Endothelial cell of umbilical vein (primary cell): ENCODE measurements around the gene FAM118A. TPM values are rescaled to one million over a fixed set of nuclear protein-coding genes. Genes with fewer than 3 reads are reported as not detected.

Experiments used
- BruUV-seq: library from RNA; stranded (reverse); fragments of 400-500 nt; replicated peaks from 2 replicates; lab custom pipeline; 2021; lab: Mats Ljungman, UMichigan
- CTCF ChIA-PET: fragments of 300-600, 350-600 bp; sonication (Branson Sonifier 250); formaldehyde crosslinking; loops from one replicate; lab custom pipeline; 2021; ENCODE audit warnings: antibody characterized with exemption, inconsistent platforms; lab: Charles Lee
- POLR2A ChIA-PET: fragments of 300-600, 350-600 bp; sonication (Branson Sonifier 250); formaldehyde crosslinking; loops from one replicate; lab custom pipeline; 2021; ENCODE audit warnings: antibody characterized with exemption, inconsistent platforms; lab: Charles Lee
- DNase-seq: peaks from one replicate; pipeline ENCODE4 v3.0.0-alpha.2; 2011; ENCODE audit warnings: low read depth, low spot score
- FAIRE-seq: peaks from 2 replicates; lab custom pipeline; 2011; peaks lifted over from hg19 to GRCh38; lab: Jason Lieb, UNC
- H2AFZ ChIP-seq: 2 replicates; pipeline ENCODE4 v1.6.0; 2012; ENCODE audit warnings: low read depth, low read length, control low read depth, inconsistent platforms
- H3K27ac ChIP-seq: 2 replicates; pipeline ENCODE4 v1.5.1; 2011; ENCODE audit warnings: low read depth, mild to moderate bottlenecking, control low read depth, low read length, moderate library complexity; ENCODE audit not compliant: insufficient read depth
- H3K27me3 ChIP-seq, 2 experiments: 2 replicates each; pipeline versions ENCODE4 v1.6.0 to v1.6.1; 2011; ENCODE audit warnings: low read length in 2 of 2, mixed read lengths in 1 of 2; ENCODE audit not compliant: control insufficient read depth in 2 of 2, insufficient read depth in 2 of 2
- H3K36me3 ChIP-seq, 2 experiments: 2 replicates in 1 of 2; 3 replicates in 1 of 2; pipeline ENCODE4 v1.5.1; 2011; ENCODE audit warnings: low read length in 2 of 2, mild to moderate bottlenecking in 1 of 2, moderate library complexity in 1 of 2; ENCODE audit not compliant: control insufficient read depth in 2 of 2, insufficient read depth in 2 of 2; ENCODE audit errors: extremely low read depth in 1 of 2
- H3K4me1 ChIP-seq: 3 replicates; pipeline ENCODE4 v1.5.1; 2011; ENCODE audit warnings: mild to moderate bottlenecking, low read length; ENCODE audit not compliant: control insufficient read depth, insufficient read depth; ENCODE audit errors: extremely low read depth
- H3K4me2 ChIP-seq: 2 replicates; pipeline ENCODE4 v1.6.1; 2011; ENCODE audit warnings: low read length, control low read depth, mixed read lengths; ENCODE audit not compliant: insufficient read depth
- H3K4me3 ChIP-seq, 3 experiments: fragments of 200-600 bp in 1 of 3; sonication (generic), shearing (Covaris generic) in 1 of 3; replicated peaks in 1 of 3; 2 replicates each; pipeline ENCODE4 v1.5.1; 2011 to 2016; ENCODE audit warnings: control low read depth in 3 of 3, low read length in 3 of 3, mild to moderate bottlenecking in 2 of 3, inconsistent platforms in 1 of 3, low read depth in 1 of 3, moderate library complexity in 1 of 3; ENCODE audit not compliant: insufficient read depth in 1 of 3
- H3K79me2 ChIP-seq: 2 replicates; pipeline ENCODE4 v1.6.0; 2012; ENCODE audit warnings: low read length, inconsistent platforms; ENCODE audit not compliant: control insufficient read depth, insufficient read depth
- H3K9ac ChIP-seq: replicated peaks from 2 replicates; pipeline ENCODE3; 2011; ENCODE audit warnings: low read length, control low read depth; ENCODE audit not compliant: insufficient read depth; ENCODE audit errors: extremely low read depth
- H3K9me1 ChIP-seq: replicated peaks from 3 replicates; pipeline ENCODE4 v1.6.0; 2011; ENCODE audit warnings: mild to moderate bottlenecking, low read length; ENCODE audit not compliant: control insufficient read depth, insufficient read depth; ENCODE audit errors: extremely low read depth
- H3K9me3 ChIP-seq: replicated peaks from 2 replicates; pipeline ENCODE4 v1.5.1; 2012; ENCODE audit warnings: low read length, inconsistent platforms; ENCODE audit not compliant: control insufficient read depth, insufficient read depth
- H4K20me1 ChIP-seq: replicated peaks from 2 replicates; pipeline ENCODE3; 2011; ENCODE audit warnings: mild to moderate bottlenecking, low read length; ENCODE audit not compliant: control insufficient read depth, insufficient read depth; ENCODE audit errors: extremely low read depth
- EZH2 ChIP-seq: IDR thresholded peaks from 2 replicates; pipeline ENCODE4 v1.6.1; 2012; ENCODE audit warnings: borderline replicate concordance, low read depth, mild to moderate bottlenecking, moderate library complexity, low read length, inconsistent platforms; ENCODE audit not compliant: severe bottlenecking
- GATA2 ChIP-seq: IDR thresholded peaks from 2 replicates; pipeline ENCODE4 v1.7.0; 2011; ENCODE audit warnings: low read depth, mild to moderate bottlenecking, moderate library complexity, mixed read lengths, low read length; ENCODE audit not compliant: insufficient read length, insufficient read depth
- MYC ChIP-seq: IDR thresholded peaks from one replicate; pipeline ENCODE4 v1.6.1; 2011; ENCODE audit warnings: mild to moderate bottlenecking, low read depth, low read length
- POLR2A ChIP-seq: IDR thresholded peaks from 2 replicates; pipeline ENCODE4 v1.6.1; 2012; ENCODE audit warnings: low read depth, mild to moderate bottlenecking, control low read depth, low read length
- POLR2AphosphoS5 ChIP-seq: IDR thresholded peaks from 2 replicates; pipeline ENCODE4 v1.6.1; 2012; ENCODE audit warnings: low read depth, mild to moderate bottlenecking, control low read depth, low read length, moderate library complexity; ENCODE audit not compliant: insufficient read depth
- dilution Hi-C: fragments of 300-500 bp; cut with MboI; formaldehyde crosslinking; loops from one replicate; pipeline ENCODE4 v1.15.0; 2019; ENCODE audit warnings: low sequenced_read_pairs; ENCODE audit not compliant: extremely low pct_ligation_motif_present
- intact Hi-C: fragments of 100-400 bp; cut with micrococcal nuclease; formaldehyde crosslinking; loops from one replicate; pipeline ENCODE4 v1.10.0; 2022
- polyA plus RNA-seq, 4 experiments: library from polyadenylated mRNA; depleted of rRNA in 3 of 4; stranded (reverse) in 3 of 4; unstranded in 1 of 4; fragments of >200 nt; gene quantifications; 2 replicates each; pipeline versions ENCODE4 v1.2.1 to v1.2.3, GENCODE V29; 2011 to 2012; ENCODE audit warnings: missing spikeins in 1 of 4
- total RNA-seq: library from RNA; stranded (reverse); gene quantifications from 2 replicates; pipeline ENCODE4 v1.2.3, GENCODE V29; 2021
- TF ChIP-seq, protein P1 (sequence below), 2 donors: IDR thresholded peaks; 1 replicate in 1 of 2; 2 replicates in 1 of 2; pipeline ENCODE4 v1.5.1; 2011; ENCODE audit warnings: low read length in 2 of 2, mild to moderate bottlenecking in 2 of 2, moderate library complexity in 2 of 2, control low read depth in 1 of 2, inconsistent platforms in 1 of 2, low read depth in 1 of 2; ENCODE audit not compliant: insufficient read depth in 1 of 2; ENCODE audit errors: extremely low read depth in 1 of 2

Gene FAM118A
- total and polyA plus RNA-seq, 2 donors (not counting 3 experiments of a cell fraction or from before 2014, with no cell fraction given) = 20.2 to 25.6 TPM

DNA sequence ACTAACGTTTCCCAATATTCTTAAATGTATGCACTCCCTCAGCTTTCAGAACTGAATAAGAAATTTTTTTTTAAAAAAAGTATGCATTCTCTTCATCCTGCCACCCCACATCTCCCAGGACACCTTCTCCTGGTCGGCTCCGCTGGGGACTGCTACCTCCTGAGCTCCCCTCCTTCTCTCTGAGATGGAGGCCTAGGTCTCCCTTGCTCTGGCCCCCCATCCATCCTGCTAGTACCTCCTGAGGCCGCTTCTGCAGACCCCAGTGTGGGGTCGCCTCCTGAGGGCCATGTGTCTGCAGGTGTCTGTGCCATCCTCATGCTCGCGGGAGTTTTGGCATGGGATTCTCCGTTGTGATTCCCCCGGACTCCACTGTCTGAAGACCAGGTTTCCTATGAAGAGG is 27.8 kb downstream of the FAM118A start:
- Histone ChIP-seq H3K79me2 (no peaks in the 10 kb centered on the region), H3K36me3 (peaks cover 3 to 14% of the 10 kb centered on the region in 2 experiments), H3K27ac (peak overlapping the region; percentile 96), H3K9me1 (no peaks in the 10 kb centered on the region), H3K4me1 (peaks cover 22% of the 10 kb centered on the region), H4K20me1 (no peaks in the 10 kb centered on the region), H3K9me3 (no peaks in the 10 kb centered on the region), H3K4me2 (peak overlapping the region; percentile 20), H3K9ac (peak overlapping the region; percentile 26), H3K4me3 (no peak overlapping the region), H3K27me3 (no peaks in the 10 kb centered on the region), H2AFZ (no peak overlapping the region)
- dilution Hi-C loops (no loop called here), intact Hi-C loops (loop anchor here (1.0 to 2.0 kb wide), 5 partner anchors 19 to 98 kb away; partner anchors contain the start of gene FAM118A)
- BruUV-seq = TSS peak; percentile 63
- ChIA-PET CTCF (interaction anchor here (4.0 kb wide), 1 partner anchor 20 kb away, joined by 22 read pairs; no protein-coding TSS in a partner anchor), POLR2A (no interaction called here)
- FAIRE-seq = no peak
- TF ChIP-seq EZH2 (no peak), GATA2 (no peak), POLR2A (no peak), POLR2AphosphoS5 (no peak), MYC (no peak)
- TF ChIP-seq, protein P1, sequence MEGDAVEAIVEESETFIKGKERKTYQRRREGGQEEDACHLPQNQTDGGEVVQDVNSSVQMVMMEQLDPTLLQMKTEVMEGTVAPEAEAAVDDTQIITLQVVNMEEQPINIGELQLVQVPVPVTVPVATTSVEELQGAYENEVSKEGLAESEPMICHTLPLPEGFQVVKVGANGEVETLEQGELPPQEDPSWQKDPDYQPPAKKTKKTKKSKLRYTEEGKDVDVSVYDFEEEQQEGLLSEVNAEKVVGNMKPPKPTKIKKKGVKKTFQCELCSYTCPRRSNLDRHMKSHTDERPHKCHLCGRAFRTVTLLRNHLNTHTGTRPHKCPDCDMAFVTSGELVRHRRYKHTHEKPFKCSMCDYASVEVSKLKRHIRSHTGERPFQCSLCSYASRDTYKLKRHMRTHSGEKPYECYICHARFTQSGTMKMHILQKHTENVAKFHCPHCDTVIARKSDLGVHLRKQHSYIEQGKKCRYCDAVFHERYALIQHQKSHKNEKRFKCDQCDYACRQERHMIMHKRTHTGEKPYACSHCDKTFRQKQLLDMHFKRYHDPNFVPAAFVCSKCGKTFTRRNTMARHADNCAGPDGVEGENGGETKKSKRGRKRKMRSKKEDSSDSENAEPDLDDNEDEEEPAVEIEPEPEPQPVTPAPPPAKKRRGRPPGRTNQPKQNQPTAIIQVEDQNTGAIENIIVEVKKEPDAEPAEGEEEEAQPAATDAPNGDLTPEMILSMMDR (IDR thresholded peaks at IDR 0.05; ENCODE audit: extremely low read depth in 1 of 2, insufficient read depth in 1 of 2, low read depth in 1 of 2, low read length in 2 of 2) = no peak
- no peak for DNase-seq
